SK-N-SH (cell line): Measurements from ENCODE around the gene FOS. TPM values are rescaled to one million over a fixed set of nuclear protein-coding genes. Genes with fewer than 3 reads are reported as not detected.

Source experiments
- CTCF ChIA-PET: fragments of 300-600, 350-600 bp; formaldehyde crosslinking; extraction: SDS; loops from one replicate; lab custom pipeline; 2021; lab: Yijun Ruan, JAX
- POLR2A ChIA-PET: fragments of 350-600 bp; sonication (Branson Sonifier 250); formaldehyde crosslinking; extraction: SDS; loops from one replicate; lab custom pipeline; 2020; ENCODE audit warnings: antibody characterized with exemption, inconsistent platforms; lab: Yijun Ruan, JAX
- DNase-seq: peaks from one replicate; pipeline ENCODE4 v3.0.0; 2012
- H2AFZ ChIP-seq: fragments of 200-600 bp; sonication (generic); 2 replicates; pipeline ENCODE4 v1.8.1; 2016; ENCODE audit warnings: antibody characterized with exemption, mild to moderate bottlenecking, low read depth
- H3F3A ChIP-seq: fragments of 200-600 bp; sonication (generic); replicated peaks from 2 replicates; pipeline ENCODE3; 2016; ENCODE audit warnings: antibody characterized with exemption, mild to moderate bottlenecking; ENCODE audit not compliant: insufficient read depth
- H3K27ac ChIP-seq, 2 experiments: fragments of 200-500 bp in 1 of 2; fragments of 200-600 bp in 1 of 2; sonication (Bioruptor generic) in 1 of 2; sonication (generic), shearing (Covaris generic) in 1 of 2; 2 replicates each; pipeline versions ENCODE4 v1.5.1 to v1.6.1; 2014 to 2016; ENCODE audit warnings: low read depth in 2 of 2, inconsistent platforms in 1 of 2, low read length in 1 of 2, mild to moderate bottlenecking in 1 of 2, mixed read lengths in 1 of 2
- H3K27me3 ChIP-seq: fragments of 200-600 bp; sonication (generic), shearing (Covaris generic); 2 replicates; pipeline ENCODE4 v1.6.1; 2016; ENCODE audit warnings: mixed run types; ENCODE audit not compliant: insufficient read depth
- H3K36me3 ChIP-seq, 2 experiments: fragments of 200-500 bp in 1 of 2; fragments of 200-600 bp in 1 of 2; sonication (Bioruptor generic) in 1 of 2; sonication (generic) in 1 of 2; replicated peaks in 1 of 2; 2 replicates each; pipeline versions ENCODE3 to v1.5.1; 2014 to 2016; ENCODE audit warnings: low read length in 1 of 2, mild to moderate bottlenecking in 1 of 2; ENCODE audit not compliant: insufficient read depth in 2 of 2, control insufficient read depth in 1 of 2
- H3K4me1 ChIP-seq, 2 experiments: fragments of 200-500 bp in 1 of 2; fragments of 200-600 bp in 1 of 2; sonication (Bioruptor generic) in 1 of 2; sonication (generic), shearing (Covaris generic) in 1 of 2; 2 replicates each; pipeline versions ENCODE4 v1.5.1 to v1.6.1; 2014 to 2016; ENCODE audit warnings: low read depth in 1 of 2, low read length in 1 of 2, mixed run types in 1 of 2; ENCODE audit not compliant: insufficient read depth in 2 of 2, control insufficient read depth in 1 of 2
- H3K4me2 ChIP-seq: fragments of 200-600 bp; sonication (generic), shearing (Covaris generic); 2 replicates; pipeline ENCODE4 v1.6.1; 2017; ENCODE audit warnings: mixed run types
- H3K4me3 ChIP-seq, 2 experiments: fragments of 200-500 bp in 1 of 2; fragments of 200-600 bp in 1 of 2; sonication (Bioruptor generic) in 1 of 2; sonication (generic), shearing (Covaris generic) in 1 of 2; 2 replicates each; pipeline versions ENCODE4 v1.5.1 to v1.8.1; 2014 to 2016; ENCODE audit warnings: low read depth in 2 of 2, inconsistent platforms in 1 of 2, low read length in 1 of 2, mild to moderate bottlenecking in 1 of 2, mixed read lengths in 1 of 2, moderate library complexity in 1 of 2
- H3K79me2 ChIP-seq: fragments of 200-600 bp; sonication (generic); 2 replicates; pipeline ENCODE4 v1.8.1; 2017; ENCODE audit warnings: mild to moderate bottlenecking; ENCODE audit not compliant: insufficient read depth
- H3K9ac ChIP-seq: fragments of 200-600 bp; sonication (generic); 2 replicates; pipeline ENCODE4 v1.6.1; 2017; ENCODE audit warnings: mixed run types
- H3K9me2 ChIP-seq: fragments of 200-600 bp; sonication (generic); 2 replicates; pipeline ENCODE4 v1.6.1; 2017; ENCODE audit warnings: mixed run types
- H3K9me3 ChIP-seq: fragments of 200-600 bp; sonication (generic); 2 replicates; pipeline ENCODE4 v1.6.1; 2017; ENCODE audit warnings: mixed run types, mild to moderate bottlenecking, moderate library complexity
- H4K20me1 ChIP-seq: fragments of 200-600 bp; sonication (generic); 2 replicates; pipeline ENCODE4 v1.6.1; 2017; ENCODE audit warnings: mild to moderate bottlenecking, mixed run types; ENCODE audit not compliant: insufficient read depth
- EP300 ChIP-seq, 2 experiments: IDR thresholded peaks; 2 replicates each; pipeline versions ENCODE4 v1.4.0 to v1.6.1; 2012; ENCODE audit warnings: borderline replicate concordance in 1 of 2, low read depth in 1 of 2, low read length in 1 of 2
- FOXM1 ChIP-seq: IDR thresholded peaks from 2 replicates; pipeline ENCODE4 v1.4.0; 2012; ENCODE audit warnings: low read depth, mild to moderate bottlenecking
- GABPA ChIP-seq: IDR thresholded peaks from 2 replicates; pipeline ENCODE4 v1.4.0; 2012; ENCODE audit warnings: low read depth, mild to moderate bottlenecking
- JUND ChIP-seq: IDR thresholded peaks from 2 replicates; pipeline ENCODE4 v1.4.0; 2012
- MEF2A ChIP-seq: IDR thresholded peaks from 2 replicates; pipeline ENCODE4 v1.4.0; 2012; ENCODE audit warnings: low read depth, borderline replicate concordance
- NRF1 ChIP-seq: IDR thresholded peaks from 2 replicates; pipeline ENCODE4 v1.6.1; 2012; ENCODE audit warnings: low read depth, mild to moderate bottlenecking, low read length
- RCOR1 ChIP-seq: fragments of 150-350 bp; IDR thresholded peaks from 2 replicates; pipeline ENCODE4 v1.6.1; 2017; ENCODE audit warnings: antibody characterized with exemption, low read length
- TAF1 ChIP-seq: IDR thresholded peaks from 2 replicates; pipeline ENCODE4 v1.6.1; 2012; ENCODE audit warnings: low read depth, mild to moderate bottlenecking, low read length, moderate library complexity, borderline replicate concordance
- YY1 ChIP-seq: IDR thresholded peaks from 2 replicates; pipeline ENCODE4 v1.4.0; 2012; ENCODE audit warnings: low read depth, mild to moderate bottlenecking
- WGBS: methylation state at CpG from one replicate; pipeline ENCODE4 v1.1.6; 2017; ENCODE audit warnings: low lambda C conversion rate; 5-methylcytosine and 5-hydroxymethylcytosine counted together
- polyA plus RNA-seq, 3 experiments: library from polyadenylated mRNA; depleted of rRNA; stranded (reverse); fragments of >200 nt; gene quantifications; 2 replicates each; pipeline ENCODE4 v1.2.3, GENCODE V29; 2012
- TF ChIP-seq, protein P1 (sequence below): IDR thresholded peaks from 2 replicates; pipeline ENCODE4 v1.4.0; 2012; ENCODE audit warnings: low read depth
- TF ChIP-seq, protein P2 (sequence below): IDR thresholded peaks from 2 replicates; pipeline ENCODE4 v1.6.1; 2012; ENCODE audit warnings: mild to moderate bottlenecking, low read depth, low read length, moderate library complexity
- TF ChIP-seq, protein P3 (sequence below): IDR thresholded peaks from 2 replicates; pipeline ENCODE4; 2012

The FOS gene
- polyA plus RNA-seq, 1 of the 3 experiments (the other 2 are of a cell fraction), result 309 TPM

DNA sequence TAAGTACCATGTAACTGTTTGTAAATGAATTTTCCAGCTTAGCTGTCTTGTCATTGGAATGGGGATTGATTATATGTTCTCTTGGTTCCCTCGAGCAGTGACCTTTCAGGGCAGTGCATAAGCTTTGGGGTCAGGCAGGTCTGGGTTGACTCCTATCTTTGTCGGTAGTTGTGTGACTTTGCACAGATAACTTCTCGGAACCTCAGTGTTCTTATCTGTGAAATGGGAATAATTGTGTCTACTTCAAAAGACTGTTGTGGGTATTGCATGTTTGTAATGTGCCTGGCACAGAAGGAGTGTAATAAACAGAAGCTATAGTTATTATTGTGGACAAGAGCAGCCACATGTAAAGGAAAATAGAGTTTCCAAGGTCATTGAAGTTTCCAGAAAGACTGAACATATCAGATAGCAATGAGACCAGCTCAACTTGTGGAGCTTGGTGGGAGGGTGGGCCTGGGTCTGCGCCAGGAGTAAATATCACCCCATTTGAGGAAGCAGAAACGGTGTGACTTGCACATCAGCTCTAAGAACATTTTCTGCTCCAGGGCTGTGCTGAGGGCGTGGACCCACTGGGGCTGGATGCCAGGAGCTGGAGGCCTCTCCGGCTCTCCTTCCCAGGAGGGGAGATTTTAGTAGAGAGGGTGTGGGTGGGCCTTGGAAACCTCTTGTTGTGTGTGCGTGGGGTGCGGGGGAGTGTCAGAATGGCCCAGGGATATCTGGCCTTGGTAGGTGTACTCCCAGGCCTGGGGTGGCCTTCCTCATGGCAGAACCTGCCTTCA, 19.7 kb downstream of the FOS start:
- Histone ChIP-seq H3K27me3 (no peaks in the 10 kb centered on the region), H3K36me3 (no peaks in the 10 kb centered on the region), H2AFZ (no peak overlapping the region), H3K9ac (no peak overlapping the region), H3K27ac (no peak overlapping the region), H3K4me2 (no peak overlapping the region), H3K4me3 (no peak overlapping the region), H3K79me2 (no peaks in the 10 kb centered on the region)
- CTCF ChIA-PET, result interaction anchor here (1.1 to 15.1 kb wide), 9 partner anchors 10 to 279 kb away, joined by 3 to 237 read pairs (median 5); partner anchors contain the start of gene NEK9
- TF ChIP-seq NRF1 (no peak), GABPA (no peak), TAF1 (no peak), YY1 (no peak), FOXM1 (no peak), RCOR1 (no peak), JUND (no peak), EP300 (IDR thresholded peaks at IDR 0.05; ENCODE audit: borderline replicate concordance in 1 of 2, low read depth in 1 of 2, low read length in 1 of 2) (no peak), MEF2A (no peak)
- TF ChIP-seq, protein P1, sequence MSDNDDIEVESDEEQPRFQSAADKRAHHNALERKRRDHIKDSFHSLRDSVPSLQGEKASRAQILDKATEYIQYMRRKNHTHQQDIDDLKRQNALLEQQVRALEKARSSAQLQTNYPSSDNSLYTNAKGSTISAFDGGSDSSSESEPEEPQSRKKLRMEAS, result no peak
- TF ChIP-seq, protein P2, sequence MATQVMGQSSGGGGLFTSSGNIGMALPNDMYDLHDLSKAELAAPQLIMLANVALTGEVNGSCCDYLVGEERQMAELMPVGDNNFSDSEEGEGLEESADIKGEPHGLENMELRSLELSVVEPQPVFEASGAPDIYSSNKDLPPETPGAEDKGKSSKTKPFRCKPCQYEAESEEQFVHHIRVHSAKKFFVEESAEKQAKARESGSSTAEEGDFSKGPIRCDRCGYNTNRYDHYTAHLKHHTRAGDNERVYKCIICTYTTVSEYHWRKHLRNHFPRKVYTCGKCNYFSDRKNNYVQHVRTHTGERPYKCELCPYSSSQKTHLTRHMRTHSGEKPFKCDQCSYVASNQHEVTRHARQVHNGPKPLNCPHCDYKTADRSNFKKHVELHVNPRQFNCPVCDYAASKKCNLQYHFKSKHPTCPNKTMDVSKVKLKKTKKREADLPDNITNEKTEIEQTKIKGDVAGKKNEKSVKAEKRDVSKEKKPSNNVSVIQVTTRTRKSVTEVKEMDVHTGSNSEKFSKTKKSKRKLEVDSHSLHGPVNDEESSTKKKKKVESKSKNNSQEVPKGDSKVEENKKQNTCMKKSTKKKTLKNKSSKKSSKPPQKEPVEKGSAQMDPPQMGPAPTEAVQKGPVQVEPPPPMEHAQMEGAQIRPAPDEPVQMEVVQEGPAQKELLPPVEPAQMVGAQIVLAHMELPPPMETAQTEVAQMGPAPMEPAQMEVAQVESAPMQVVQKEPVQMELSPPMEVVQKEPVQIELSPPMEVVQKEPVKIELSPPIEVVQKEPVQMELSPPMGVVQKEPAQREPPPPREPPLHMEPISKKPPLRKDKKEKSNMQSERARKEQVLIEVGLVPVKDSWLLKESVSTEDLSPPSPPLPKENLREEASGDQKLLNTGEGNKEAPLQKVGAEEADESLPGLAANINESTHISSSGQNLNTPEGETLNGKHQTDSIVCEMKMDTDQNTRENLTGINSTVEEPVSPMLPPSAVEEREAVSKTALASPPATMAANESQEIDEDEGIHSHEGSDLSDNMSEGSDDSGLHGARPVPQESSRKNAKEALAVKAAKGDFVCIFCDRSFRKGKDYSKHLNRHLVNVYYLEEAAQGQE, result no peak
- TF ChIP-seq, protein P3, sequence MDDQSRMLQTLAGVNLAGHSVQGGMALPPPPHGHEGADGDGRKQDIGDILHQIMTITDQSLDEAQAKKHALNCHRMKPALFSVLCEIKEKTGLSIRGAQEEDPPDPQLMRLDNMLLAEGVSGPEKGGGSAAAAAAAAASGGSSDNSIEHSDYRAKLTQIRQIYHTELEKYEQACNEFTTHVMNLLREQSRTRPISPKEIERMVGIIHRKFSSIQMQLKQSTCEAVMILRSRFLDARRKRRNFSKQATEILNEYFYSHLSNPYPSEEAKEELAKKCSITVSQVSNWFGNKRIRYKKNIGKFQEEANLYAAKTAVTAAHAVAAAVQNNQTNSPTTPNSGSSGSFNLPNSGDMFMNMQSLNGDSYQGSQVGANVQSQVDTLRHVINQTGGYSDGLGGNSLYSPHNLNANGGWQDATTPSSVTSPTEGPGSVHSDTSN, result no peak
- TF ChIP-seq, all 33 proteins: peak for 0
- Histone ChIP-seq H3F3A (no peaks in the 10 kb centered on the region), H3K4me1 (peaks cover 0 to 13% of the 10 kb centered on the region in 2 experiments; a peak in 1 of 4 replicates), H3K9me2 (no peaks in the 10 kb centered on the region), H4K20me1 (no peaks in the 10 kb centered on the region), H3K9me3 (no peaks in the 10 kb centered on the region)
- POLR2A ChIA-PET, result interaction anchor here (0.7 kb wide), 1 partner anchor 172 kb away, joined by 3 read pairs; the partner anchor contains the start of gene NEK9
- no peak for DNase-seq
- 76% methylated on average over 7 of the region's 9 CpGs for WGBS
